Stimulated activated CD4-positive, alpha-beta T cell treated with anti-CD3 and anti-CD28 coated beads, TNF-alpha, amount 100 ng/mL, for 24 hours (primary cell): Measurements from ENCODE around the gene TBC1D9.

ENCODE experiments used
- DNase-seq, 3 experiments: peaks; one replicate each; pipeline ENCODE4 v3.0.0-alpha.2; 2020; ENCODE audit warnings: low read depth in 3 of 3

The TBC1D9 gene

DNA sequence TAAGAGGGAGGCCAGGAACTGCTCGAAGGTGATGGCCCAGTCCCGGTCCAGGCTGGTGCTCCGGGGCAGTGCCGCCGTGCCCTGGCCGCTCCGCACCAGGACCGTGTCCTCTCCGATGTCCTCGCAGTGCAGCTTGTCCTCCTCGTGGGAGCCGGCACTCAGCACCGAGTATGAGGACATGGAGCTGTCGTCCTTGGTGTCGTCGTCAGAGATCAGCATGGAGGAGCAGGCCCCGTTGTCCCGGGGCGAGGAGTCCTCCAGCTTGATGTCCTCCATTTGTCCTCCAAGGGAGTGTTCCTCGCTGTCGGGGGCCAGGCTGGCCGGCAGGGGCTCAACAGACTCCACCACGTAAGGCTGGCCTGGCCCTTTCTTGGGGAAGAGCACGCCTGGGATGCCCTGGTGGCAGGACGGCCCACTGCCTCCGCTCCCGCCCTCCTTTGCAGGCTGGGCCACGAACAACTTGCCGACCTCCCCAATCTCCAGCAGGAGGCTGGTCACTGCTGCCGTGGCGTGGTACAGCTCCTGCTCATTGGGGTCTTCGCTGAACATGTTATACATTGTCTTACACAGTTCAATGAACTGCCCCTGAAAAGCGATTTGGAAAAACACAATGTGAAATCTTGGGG lies 133.7 kb downstream of the TBC1D9 start:
- no peak for DNase-seq

DNA sequence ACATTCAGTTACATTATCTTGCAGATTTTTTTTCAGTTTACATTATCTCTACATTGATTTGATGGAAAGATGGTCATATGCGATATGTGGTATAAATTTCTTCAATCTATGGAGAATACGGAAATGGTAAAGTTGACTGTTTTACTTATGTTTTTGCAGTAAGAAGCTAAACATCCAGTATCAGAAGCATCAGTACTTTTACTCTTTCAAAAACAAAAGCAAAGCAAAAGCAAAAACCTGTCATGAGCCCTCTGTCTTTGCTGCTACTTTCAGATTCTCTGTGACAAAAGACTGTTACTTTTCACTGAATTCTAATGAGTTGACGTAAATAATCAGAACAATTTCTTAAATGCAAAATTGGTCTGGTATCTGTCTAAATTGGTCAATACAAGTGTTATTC lies 135.0 kb downstream of the TBC1D9 start:
- no peak for DNase-seq

GRCh38 chr4:140617499-140618248 lies 138.5 kb downstream of the TBC1D9 start:
- no peak for DNase-seq

DNA sequence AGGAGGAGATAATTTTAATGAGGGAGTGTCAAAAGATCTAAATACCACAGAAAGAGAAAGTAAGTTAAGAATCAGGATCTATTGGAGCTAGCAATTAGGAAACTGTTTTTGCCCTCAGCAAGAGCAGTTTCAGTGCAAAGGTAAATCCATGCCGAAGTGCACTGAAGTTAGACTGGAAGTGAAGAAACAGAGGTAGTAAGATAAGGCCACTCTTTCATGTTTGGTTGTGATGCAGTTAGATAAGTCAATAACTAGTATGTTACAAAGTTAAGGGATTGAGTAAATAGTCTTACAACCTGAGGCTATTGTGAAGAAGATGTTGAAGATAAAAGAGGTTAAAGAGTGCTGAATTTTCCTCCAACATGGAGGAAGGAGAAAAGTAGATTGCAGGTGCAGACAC lies 140.7 kb downstream of the TBC1D9 start:
- DNase-seq = no peak

DNA sequence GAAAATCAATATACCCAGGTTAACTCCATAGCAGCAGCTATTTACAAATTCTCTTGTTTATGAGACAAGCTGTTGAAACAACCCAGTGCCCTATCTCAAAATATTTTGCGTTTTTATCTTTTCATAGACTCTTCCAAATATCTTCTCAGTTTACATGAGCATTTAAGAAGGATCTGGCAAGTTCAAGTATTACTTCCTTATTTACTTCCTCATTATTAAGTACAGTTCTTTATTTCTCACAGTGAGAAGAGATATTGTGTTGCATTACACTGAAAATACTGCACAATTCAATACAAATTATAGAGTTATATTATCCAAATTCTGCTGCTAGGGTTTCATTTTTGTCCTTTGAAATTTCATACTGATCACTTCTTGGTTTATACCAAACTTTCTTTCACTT lies 143.8 kb downstream of the TBC1D9 start:
- DNase-seq = no peak

DNA sequence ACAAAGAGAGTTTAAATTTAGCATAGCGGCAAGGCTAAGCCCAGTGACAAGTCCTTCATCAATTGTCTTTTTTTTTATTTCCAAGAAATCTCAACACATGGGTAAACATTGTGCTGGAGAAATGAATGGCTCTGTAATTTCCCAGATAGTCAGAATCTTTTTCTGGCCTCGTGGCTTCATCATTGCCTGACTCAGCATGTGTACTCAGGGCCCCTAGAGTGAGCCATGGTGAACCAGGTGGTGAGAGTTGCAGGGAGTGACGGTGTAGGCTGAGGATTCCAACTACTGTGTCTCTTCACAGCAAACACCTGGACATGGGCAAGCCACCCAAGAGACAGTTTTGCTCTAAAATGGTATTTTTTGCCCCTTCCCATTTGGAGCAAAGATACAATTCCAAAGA lies 144.3 kb downstream of the TBC1D9 start:
- no peak for DNase-seq

GRCh38 chr4:140609548-140610425 lies 146.4 kb downstream of the TBC1D9 start:
- DNase-seq = no peak

DNA sequence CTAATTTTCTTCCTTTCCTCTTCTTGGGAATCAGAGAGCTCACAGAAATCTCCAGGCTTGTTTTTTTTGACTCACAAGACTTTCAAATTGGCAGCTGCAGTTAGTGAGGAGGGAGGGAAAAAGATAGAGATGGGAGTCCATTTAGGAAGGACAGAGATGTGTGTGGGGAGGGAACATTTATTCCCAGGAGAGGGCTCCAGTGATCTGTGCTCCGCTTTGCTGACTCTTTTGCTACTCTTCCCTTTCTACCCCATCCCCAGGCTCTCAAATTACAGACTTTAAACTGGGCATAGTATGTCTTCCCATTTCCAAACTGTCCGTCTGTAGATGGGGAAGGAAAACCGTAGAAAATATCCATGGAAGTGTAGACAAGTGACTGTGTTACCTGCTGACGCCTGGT lies 148.3 kb downstream of the TBC1D9 start:
- DNase-seq = no peak

DNA sequence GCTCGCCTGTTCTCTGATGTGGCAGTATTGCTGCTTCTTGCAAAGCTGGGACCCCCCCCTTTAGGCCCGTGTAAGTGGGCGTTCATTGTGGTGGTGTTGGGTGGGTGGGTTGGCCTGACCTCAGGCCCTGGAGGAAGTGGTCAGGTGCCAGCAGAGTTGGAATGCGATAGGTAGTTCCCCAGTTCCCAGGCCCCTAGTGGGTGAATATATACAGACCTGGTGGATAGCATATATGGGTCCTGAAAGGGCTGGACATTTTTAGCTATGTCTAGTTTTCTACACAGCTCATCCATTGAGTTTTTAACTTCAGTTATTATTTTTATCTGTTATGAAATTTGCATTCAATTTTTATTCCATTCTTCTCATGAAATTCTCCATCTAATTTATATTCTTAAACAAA lies 151.6 kb downstream of the TBC1D9 start:
- DNase-seq = no peak

DNA sequence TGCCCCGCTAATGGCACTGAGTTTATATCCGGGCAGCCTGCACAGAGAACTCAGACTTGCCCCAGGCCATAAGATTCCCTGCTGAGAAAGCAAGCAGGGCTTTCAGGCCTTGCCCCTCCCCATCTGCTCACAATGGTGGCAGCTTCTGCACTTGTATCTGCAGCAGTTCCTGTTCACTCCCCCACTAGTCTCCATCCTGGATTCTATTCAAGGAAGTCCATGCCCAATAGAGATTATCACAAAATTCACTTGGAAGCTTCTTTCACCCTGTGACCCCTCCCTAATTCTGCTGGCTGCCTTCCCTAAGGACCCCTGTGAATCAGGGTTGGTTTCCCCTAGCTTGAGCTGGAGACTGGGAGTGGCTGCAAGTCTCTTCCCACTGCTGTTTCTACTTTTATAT lies 152.9 kb downstream of the TBC1D9 start:
- DNase-seq = no peak

DNA sequence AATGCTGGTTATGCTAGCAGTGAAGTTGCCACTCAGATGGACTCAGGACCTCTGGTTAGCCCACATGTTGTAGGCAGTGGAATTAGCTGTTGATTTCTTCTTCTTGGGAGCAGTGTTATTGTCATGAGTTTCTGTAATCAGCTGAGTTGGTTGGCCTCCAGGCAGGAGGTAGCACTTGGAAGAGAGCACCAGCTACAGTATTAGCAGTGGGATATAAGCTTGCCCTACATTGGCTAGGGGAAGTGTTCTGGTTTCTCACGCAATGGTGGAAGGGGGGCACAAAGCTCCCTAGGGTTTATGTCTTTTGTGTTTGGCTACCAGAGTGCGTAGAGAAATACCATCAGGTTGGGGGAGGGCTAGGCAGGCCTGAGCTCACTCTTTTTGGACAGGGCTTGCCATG lies 153.5 kb downstream of the TBC1D9 start:
- DNase-seq = no peak

DNA sequence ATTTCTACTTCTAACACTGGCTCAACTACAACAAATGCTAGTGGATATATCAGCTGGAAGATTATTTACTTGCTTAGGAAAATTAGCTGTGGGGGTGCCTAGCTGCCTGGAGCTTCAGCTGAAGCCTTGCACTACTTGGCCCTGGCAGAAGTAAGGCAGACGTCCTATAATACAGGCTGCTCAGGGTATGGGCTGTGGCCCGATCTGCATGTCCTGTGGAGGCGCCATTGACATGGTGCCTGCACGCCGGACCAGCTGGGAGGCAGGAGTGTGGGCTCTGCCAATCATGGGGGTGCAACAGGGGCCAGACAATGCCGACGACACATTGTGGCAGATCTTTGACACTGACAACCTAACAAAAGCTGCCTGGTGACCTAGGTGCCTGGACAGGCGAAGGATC lies 155.8 kb downstream of the TBC1D9 start:
- DNase-seq = no peak

DNA sequence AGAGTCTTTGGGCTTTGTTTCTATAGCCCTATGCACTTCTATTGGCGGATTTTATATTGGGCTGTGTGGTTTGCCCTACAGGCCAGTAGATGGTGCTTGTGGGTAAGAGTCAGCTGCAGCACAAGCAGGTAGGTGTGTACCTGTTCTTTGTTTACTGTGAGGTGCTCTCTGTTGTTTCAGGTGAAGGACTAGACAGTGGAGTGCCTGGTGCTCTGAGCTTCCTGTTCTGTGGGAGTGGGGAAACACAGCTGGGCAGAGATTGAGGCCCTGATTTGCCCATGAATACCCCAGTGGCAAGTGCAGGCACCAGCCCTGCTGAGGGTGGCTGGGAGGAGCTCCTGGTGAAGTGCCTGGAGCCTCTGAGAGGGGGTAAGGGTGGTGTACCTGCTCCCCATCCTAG lies 161.1 kb downstream of the TBC1D9 start:
- no peak for DNase-seq

- DNase-seq = no peak
Measured at GRCh38 chr4:140584439-140584838, 171.7 kb downstream of the TBC1D9 start.

DNA sequence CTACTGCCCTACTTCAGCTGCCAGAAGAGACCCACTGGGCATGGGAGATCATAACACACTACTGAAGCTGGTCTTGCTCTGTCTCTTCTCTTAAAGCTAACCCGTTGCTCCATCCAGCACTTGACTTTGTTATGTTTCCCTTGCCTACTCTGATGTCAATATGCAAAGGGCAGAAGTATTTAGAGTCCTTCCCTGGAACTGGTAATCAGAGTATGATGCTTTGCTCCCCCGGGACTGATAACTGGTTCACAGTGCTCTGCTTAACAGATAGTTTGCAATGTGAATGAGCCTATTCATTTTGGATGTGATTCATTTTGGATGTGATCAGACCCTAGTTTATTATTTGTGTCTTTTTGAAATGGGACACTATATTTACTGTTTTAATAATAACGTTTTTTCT lies 175.1 kb downstream of the TBC1D9 start:
- DNase-seq = no peak

GRCh38 chr4:140579278-140579677 lies 176.9 kb downstream of the TBC1D9 start:
- no peak for DNase-seq

DNA sequence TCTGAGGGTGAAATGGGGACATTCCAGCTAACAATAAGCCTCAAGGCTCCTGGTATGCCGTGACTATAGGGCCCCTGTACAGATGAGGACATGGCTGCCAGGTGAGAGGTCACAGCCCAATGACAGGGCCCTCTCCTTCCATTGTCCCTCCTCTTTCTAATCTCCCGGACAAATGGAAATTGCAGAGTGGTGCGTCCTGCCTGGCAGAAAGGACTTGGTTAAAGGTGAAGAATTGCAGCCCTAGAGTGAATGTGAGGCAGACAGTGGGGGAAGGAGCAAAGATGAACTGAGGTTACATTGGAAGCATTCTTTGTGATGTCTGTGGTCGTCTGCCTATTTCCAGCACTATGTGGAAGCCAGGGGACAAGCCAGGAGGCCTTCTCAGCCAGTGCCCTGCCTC lies 180.7 kb downstream of the TBC1D9 start:
- no peak for DNase-seq

GRCh38 chr4:140571620-140572019 lies 184.6 kb downstream of the TBC1D9 start:
- no peak for DNase-seq
